ENCODE results near the gene VEPH1.
A peak's percentile ranks its signal among the peaks of the same experiment; 100 is the strongest.

VEPH1 gene

GRCh38 chr3:157523814-157524213, 20.6 kb upstream of the VEPH1 start:
- no peak for DNase-seq (ENCODE audit: low spot score)

- DNase-seq (ENCODE audit: low spot score): no peak
Observed at GRCh38 chr3:157522648-157523047, 19.4 kb upstream of the VEPH1 start.

- no peak for DNase-seq (ENCODE audit: low spot score)
Observed at GRCh38 chr3:157520485-157521150, 17.4 kb upstream of the VEPH1 start.

- no peak for DNase-seq (ENCODE audit: low spot score)
Observed at GRCh38 chr3:157518881-157519280, 15.7 kb upstream of the VEPH1 start.

GRCh38 chr3:157516928-157517327, 13.7 kb upstream of the VEPH1 start:
- DNase-seq (ENCODE audit: low spot score): no peak

- no peak for DNase-seq (ENCODE audit: low spot score)
Observed at GRCh38 chr3:157515398-157515797, 12.2 kb upstream of the VEPH1 start.

GRCh38 chr3:157514371-157514895, 11.2 kb upstream of the VEPH1 start:
- no peak for DNase-seq (ENCODE audit: low spot score)

- DNase-seq (ENCODE audit: low spot score): no peak
Observed at GRCh38 chr3:157513585-157513984, 10.4 kb upstream of the VEPH1 start.

GRCh38 chr3:157512534-157512933, 9.3 kb upstream of the VEPH1 start:
- no peak for DNase-seq (ENCODE audit: low spot score)

- DNase-seq (ENCODE audit: low spot score): no peak
Observed at GRCh38 chr3:157508461-157508860, 5.2 kb upstream of the VEPH1 start.

- no peak for DNase-seq (ENCODE audit: low spot score)
Observed at GRCh38 chr3:157501863-157502262, 1.4 kb downstream of the VEPH1 start.

GRCh38 chr3:157500232-157500631, 3.0 kb downstream of the VEPH1 start:
- no peak for DNase-seq (ENCODE audit: low spot score)

GRCh38 chr3:157499342-157499963, 3.8 kb downstream of the VEPH1 start:
- no peak for DNase-seq (ENCODE audit: low spot score)

- no peak for DNase-seq (ENCODE audit: low spot score)
Observed at GRCh38 chr3:157498371-157498770, 4.8 kb downstream of the VEPH1 start.

- no peak for DNase-seq (ENCODE audit: low spot score)
Observed at GRCh38 chr3:157495846-157496245, 7.4 kb downstream of the VEPH1 start.

- DNase-seq (ENCODE audit: low spot score): no peak
Observed at GRCh38 chr3:157494581-157495281, 8.5 kb downstream of the VEPH1 start.

GRCh38 chr3:157493627-157494550, 9.3 kb downstream of the VEPH1 start:
- peak; percentile 63 for DNase-seq (ENCODE audit: low spot score)

- no peak for DNase-seq (ENCODE audit: low spot score)
Observed at GRCh38 chr3:157491136-157491535, 12.1 kb downstream of the VEPH1 start.

GRCh38 chr3:157488144-157488543, 15.1 kb downstream of the VEPH1 start:
- no peak for DNase-seq (ENCODE audit: low spot score)

- DNase-seq (ENCODE audit: low spot score): no peak
Observed at GRCh38 chr3:157487339-157487738, 15.9 kb downstream of the VEPH1 start.

- no peak for DNase-seq (ENCODE audit: low spot score)
Observed at GRCh38 chr3:157479464-157480243, 23.6 kb downstream of the VEPH1 start.
